Breast epithelium (tissue), 3 donors: Measurements from ENCODE around the gene VAMP5.

Experiments
- POLR2A ChIP-seq: fragments of 450-650 bp; IDR thresholded peaks from one replicate; pipeline ENCODE4 v1.6.1; 2016; ENCODE audit warnings: antibody characterized with exemption, mild to moderate bottlenecking, moderate library complexity
- TF ChIP-seq, protein P1 (sequence below), 3 donors: fragments of 450-650 bp; IDR thresholded peaks; one replicate each; pipeline ENCODE4 v1.5.1; 2016 to 2017; ENCODE audit warnings: antibody characterized with exemption in 3 of 3, mild to moderate bottlenecking in 3 of 3, moderate library complexity in 3 of 3

DNA sequence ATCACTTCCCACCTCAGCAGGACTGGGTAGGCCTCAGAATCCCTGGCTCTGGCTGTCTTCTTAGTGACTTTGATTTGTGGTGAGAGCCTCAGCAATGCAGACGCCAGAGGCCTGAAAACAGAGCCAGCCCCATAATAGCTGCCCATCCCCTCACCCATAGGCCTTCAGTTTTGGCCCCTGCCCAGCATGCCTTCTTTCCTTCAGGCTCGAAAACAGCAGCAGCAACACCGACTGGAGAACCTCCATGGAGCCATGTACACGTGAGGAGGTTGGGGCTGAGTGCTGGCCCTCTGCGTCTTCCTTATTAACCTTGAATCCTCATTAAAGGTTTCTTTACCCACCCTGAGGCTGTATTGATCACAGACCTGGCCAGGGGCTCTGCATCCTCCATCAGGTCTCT, 13.0 kb downstream of the VAMP5 start:
- TF ChIP-seq, protein P1, sequence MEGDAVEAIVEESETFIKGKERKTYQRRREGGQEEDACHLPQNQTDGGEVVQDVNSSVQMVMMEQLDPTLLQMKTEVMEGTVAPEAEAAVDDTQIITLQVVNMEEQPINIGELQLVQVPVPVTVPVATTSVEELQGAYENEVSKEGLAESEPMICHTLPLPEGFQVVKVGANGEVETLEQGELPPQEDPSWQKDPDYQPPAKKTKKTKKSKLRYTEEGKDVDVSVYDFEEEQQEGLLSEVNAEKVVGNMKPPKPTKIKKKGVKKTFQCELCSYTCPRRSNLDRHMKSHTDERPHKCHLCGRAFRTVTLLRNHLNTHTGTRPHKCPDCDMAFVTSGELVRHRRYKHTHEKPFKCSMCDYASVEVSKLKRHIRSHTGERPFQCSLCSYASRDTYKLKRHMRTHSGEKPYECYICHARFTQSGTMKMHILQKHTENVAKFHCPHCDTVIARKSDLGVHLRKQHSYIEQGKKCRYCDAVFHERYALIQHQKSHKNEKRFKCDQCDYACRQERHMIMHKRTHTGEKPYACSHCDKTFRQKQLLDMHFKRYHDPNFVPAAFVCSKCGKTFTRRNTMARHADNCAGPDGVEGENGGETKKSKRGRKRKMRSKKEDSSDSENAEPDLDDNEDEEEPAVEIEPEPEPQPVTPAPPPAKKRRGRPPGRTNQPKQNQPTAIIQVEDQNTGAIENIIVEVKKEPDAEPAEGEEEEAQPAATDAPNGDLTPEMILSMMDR (IDR thresholded peaks at IDR 0.05), result no peak
- TF ChIP-seq POLR2A, result no peak
